HL-60 (cell line): ENCODE measurements around the gene MLYCD.

ENCODE experiments used
- DNase-seq, 2 experiments: peaks; one replicate each; pipeline ENCODE4 v3.0.0-alpha.2; 2010 to 2020; ENCODE audit warnings: low read depth in 1 of 2, low spot score in 1 of 2
- H3K27ac ChIP-seq: fragments of 250-450 bp; sonication (Bioruptor Pico); replicated peaks from 2 replicates; pipeline ENCODE4 v1.5.1; 2020; ENCODE audit warnings: mild to moderate bottlenecking, moderate library complexity
- H3K27me3 ChIP-seq: fragments of 250-450 bp; sonication (Bioruptor Pico); 2 replicates; pipeline ENCODE4 v1.5.1; 2021; ENCODE audit warnings: mild to moderate bottlenecking, moderate library complexity; ENCODE audit not compliant: insufficient read depth, poor library complexity, severe bottlenecking
- H3K4me3 ChIP-seq: replicated peaks from 2 replicates; pipeline ENCODE4 v1.5.1; 2011; ENCODE audit warnings: mild to moderate bottlenecking, control low read depth, low read length; ENCODE audit not compliant: insufficient read depth
- CTCF ChIP-seq: IDR thresholded peaks from one replicate; pipeline ENCODE4 v1.5.1; 2011; ENCODE audit warnings: low read length, control low read depth, inconsistent platforms; ENCODE audit not compliant: insufficient read depth
- GABPA ChIP-seq: IDR thresholded peaks from 2 replicates; pipeline ENCODE4 v1.6.1; 2012; ENCODE audit warnings: low read depth
- POLR2AphosphoS5 ChIP-seq: IDR thresholded peaks from 2 replicates; pipeline ENCODE4 v1.6.1; 2012; ENCODE audit warnings: low read depth
- REST ChIP-seq: IDR thresholded peaks from 2 replicates; pipeline ENCODE4 v1.6.1; 2012; ENCODE audit warnings: low read depth; ENCODE audit not compliant: insufficient replicate concordance
- SPI1 ChIP-seq: IDR thresholded peaks from 2 replicates; pipeline ENCODE4 v1.6.1; 2012; ENCODE audit warnings: low read depth, mild to moderate bottlenecking, borderline replicate concordance

Gene MLYCD

GRCh38 chr16:83924686-83925085 lies 25.8 kb downstream of the MLYCD start:
- TF ChIP-seq CTCF (no peak), SPI1 (no peak), REST (no peak), POLR2AphosphoS5 (no peak), GABPA (no peak)
- Histone ChIP-seq H3K27me3 (no peaks in the 10 kb centered on the region), H3K4me3 (no peak overlapping the region), H3K27ac (no peak overlapping the region)
- no peak for DNase-seq

DNA sequence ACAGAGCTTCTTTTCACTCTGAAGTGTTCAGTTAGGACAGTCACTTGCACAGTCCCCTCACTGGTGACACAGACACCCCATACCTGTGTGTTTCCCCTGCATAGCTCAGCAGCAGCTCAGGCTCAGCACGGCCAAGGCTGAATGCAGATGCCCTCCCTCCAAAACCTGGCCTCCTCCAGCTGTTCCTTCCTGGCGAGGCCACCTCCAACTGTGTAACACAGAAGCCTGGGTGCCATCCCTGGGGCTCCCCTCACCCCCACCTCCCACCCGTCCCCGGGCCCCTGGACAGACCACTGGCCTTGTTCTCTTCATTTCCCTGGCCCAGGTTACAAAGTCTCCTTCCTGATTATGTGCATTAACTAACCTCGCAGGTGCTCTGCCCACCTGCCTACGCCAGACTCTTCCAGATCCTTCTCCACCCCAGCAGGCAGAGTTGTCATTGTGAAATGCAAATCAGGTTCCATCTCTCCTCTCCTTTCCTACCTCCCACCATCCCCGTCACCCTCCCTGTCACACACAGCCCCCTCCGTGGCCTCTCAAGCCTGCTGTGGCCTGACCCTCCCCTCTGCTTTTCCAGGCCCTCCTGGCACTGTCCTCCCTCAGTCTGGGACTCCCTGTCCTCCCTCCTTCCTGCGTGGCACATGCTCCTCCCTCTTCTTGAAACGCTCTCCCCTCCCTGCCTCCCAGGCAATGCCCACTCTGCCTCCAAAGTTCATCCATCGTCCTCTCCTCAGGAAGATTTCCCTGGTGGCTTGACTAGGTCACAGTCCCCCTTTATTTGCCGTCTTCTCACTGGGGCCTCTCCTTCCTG lies 26.4 kb downstream of the MLYCD start:
- H3K4me3 ChIP-seq = no peak overlapping the region
- no peak overlapping the region for H3K27ac ChIP-seq
- DNase-seq = no peak
- TF ChIP-seq GABPA (no peak), REST (no peak), CTCF (no peak), SPI1 (no peak), POLR2AphosphoS5 (no peak)
- H3K27me3 ChIP-seq = no peaks in the 10 kb centered on the region

DNA sequence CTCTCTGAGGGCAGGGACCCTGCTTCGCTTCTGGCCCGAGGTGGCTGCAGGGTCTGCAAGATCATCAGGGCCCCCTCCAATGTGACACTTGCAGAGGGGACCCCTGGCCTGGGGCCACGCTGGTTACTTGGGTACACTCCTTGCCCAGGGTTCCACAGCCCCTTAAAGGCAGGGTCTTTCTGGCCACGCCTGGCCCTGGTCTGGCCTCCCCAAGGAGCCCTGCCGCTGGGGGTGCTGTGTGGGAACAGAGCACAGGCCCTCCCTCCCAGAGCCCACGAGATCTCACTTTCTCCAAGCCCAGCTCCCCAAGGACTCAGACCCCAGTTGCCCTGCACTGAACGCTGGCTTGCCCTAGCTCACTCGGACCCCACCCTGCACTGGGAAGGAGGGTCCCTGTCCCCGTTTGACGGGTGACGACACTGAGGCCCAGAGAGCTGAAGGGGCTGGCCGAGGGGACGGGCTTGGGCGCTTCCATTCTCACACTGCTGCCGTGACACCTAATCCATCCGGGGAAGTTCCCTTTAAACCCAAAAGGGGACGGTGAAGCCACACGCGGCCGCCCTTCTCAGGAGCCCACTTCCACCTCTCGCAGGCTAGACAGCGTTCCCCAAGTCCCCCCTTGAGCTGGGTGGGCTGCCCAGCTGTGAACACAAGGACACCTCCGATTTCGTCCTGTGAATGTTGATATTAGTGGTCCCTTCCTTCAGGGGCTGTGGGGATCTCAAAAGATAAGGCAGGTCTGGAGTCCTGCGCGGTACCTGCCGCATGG lies 27.2 kb downstream of the MLYCD start:
- Histone ChIP-seq H3K4me3 (no peak overlapping the region), H3K27me3 (no peaks in the 10 kb centered on the region), H3K27ac (no peak overlapping the region)
- no peak for DNase-seq
- TF ChIP-seq POLR2AphosphoS5 (no peak), GABPA (no peak), REST (no peak), CTCF (no peak), SPI1 (no peak)
